Measurements from ENCODE around the gene RNF152. TPM values are rescaled to one million over a fixed set of nuclear protein-coding genes. Genes with fewer than 3 reads are reported as not detected.

Gene RNF152
- total and polyA plus RNA-seq, 2 of the 13 experiments (the other 11 are each of a cell fraction or from before 2014, with no cell fraction given) = 0.04 TPM; not detected in 1

GRCh38 chr18:61772293-61772848 lies 120.4 kb downstream of the RNF152 start:
- CTCF ChIA-PET (ENCODE audit: low intra/inter-chr PET ratio, low total read pairs) = no interaction called here
- DNase-seq (ENCODE audit: low spot score) = no peak
- POLR2A ChIA-PET = no interaction called here
- intact Hi-C loops (cut with micrococcal nuclease; ENCODE audit: unreplicated experiment) = no loop called here
- H3K27ac ChIP-seq (ENCODE audit: extremely low read length, insufficient read depth, low read length) = no peak overlapping the region
- no TSS peak for BruUV-seq (replicated peaks)
- no peak for FAIRE-seq
- no peak overlapping the region for H3K9ac ChIP-seq (ENCODE audit: insufficient read depth, low read depth, low read length)
- H3K36me3 ChIP-seq (replicated peaks in 1 of 2; ENCODE audit: control insufficient read depth in 1 of 2, insufficient read depth in 2 of 2, low read length in 2 of 2) = no peaks in the 10 kb centered on the region
- no peaks in the 10 kb centered on the region for H3K4me1 ChIP-seq (ENCODE audit: insufficient read depth, low read length)
- TF ChIP-seq ZNF441 (CRISPR knock-in tag; IDR thresholded peaks at IDR 0.05; ENCODE audit: borderline replicate concordance) = no peak
- TF ChIP-seq TAF15 (IDR thresholded peaks at IDR 0.05; ENCODE audit: low read depth, low read length, poor library complexity, severe bottlenecking) = no peak
- TF ChIP-seq ZNF432 (CRISPR knock-in tag; IDR thresholded peaks at IDR 0.05; ENCODE audit: borderline replicate concordance) = no peak
- TF ChIP-seq, protein P1, sequence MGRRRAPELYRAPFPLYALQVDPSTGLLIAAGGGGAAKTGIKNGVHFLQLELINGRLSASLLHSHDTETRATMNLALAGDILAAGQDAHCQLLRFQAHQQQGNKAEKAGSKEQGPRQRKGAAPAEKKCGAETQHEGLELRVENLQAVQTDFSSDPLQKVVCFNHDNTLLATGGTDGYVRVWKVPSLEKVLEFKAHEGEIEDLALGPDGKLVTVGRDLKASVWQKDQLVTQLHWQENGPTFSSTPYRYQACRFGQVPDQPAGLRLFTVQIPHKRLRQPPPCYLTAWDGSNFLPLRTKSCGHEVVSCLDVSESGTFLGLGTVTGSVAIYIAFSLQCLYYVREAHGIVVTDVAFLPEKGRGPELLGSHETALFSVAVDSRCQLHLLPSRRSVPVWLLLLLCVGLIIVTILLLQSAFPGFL (CRISPR knock-in tag; IDR thresholded peaks at IDR 0.05) = no peak
- no peak for TF ChIP-seq SP5 (CRISPR knock-in tag; IDR thresholded peaks at IDR 0.05; ENCODE audit: borderline replicate concordance, low read depth)
- TF ChIP-seq NR2F6 (IDR thresholded peaks at IDR 0.05) = no peak
- TF ChIP-seq NR2F6 (CRISPR knock-in tag; IDR thresholded peaks at IDR 0.05) = no peak
- TF ChIP-seq MIER3 (CRISPR knock-in tag; IDR thresholded peaks at IDR 0.05; ENCODE audit: borderline replicate concordance) = no peak
- TF ChIP-seq NFE2L2 (IDR thresholded peaks at IDR 0.05; ENCODE audit: low read length) = no peak
- no peak for TF ChIP-seq TRIM24 (CRISPR knock-in tag; IDR thresholded peaks at IDR 0.05)
- TF ChIP-seq HES4 (CRISPR knock-in tag; IDR thresholded peaks at IDR 0.05; ENCODE audit: borderline replicate concordance) = no peak
- TF ChIP-seq, protein P2, sequence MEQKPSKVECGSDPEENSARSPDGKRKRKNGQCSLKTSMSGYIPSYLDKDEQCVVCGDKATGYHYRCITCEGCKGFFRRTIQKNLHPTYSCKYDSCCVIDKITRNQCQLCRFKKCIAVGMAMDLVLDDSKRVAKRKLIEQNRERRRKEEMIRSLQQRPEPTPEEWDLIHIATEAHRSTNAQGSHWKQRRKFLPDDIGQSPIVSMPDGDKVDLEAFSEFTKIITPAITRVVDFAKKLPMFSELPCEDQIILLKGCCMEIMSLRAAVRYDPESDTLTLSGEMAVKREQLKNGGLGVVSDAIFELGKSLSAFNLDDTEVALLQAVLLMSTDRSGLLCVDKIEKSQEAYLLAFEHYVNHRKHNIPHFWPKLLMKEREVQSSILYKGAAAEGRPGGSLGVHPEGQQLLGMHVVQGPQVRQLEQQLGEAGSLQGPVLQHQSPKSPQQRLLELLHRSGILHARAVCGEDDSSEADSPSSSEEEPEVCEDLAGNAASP (CRISPR knock-in tag; IDR thresholded peaks at IDR 0.05; ENCODE audit: borderline replicate concordance) = no peak
- no peak for TF ChIP-seq RFX1 (IDR thresholded peaks at IDR 0.05)
- TF ChIP-seq, protein P3, sequence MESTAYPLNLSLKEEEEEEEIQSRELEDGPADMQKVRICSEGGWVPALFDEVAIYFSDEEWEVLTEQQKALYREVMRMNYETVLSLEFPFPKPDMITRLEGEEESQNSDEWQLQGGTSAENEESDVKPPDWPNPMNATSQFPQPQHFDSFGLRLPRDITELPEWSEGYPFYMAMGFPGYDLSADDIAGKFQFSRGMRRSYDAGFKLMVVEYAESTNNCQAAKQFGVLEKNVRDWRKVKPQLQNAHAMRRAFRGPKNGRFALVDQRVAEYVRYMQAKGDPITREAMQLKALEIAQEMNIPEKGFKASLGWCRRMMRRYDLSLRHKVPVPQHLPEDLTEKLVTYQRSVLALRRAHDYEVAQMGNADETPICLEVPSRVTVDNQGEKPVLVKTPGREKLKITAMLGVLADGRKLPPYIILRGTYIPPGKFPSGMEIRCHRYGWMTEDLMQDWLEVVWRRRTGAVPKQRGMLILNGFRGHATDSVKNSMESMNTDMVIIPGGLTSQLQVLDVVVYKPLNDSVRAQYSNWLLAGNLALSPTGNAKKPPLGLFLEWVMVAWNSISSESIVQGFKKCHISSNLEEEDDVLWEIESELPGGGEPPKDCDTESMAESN (CRISPR knock-in tag; conservative IDR thresholded peaks at IDR 0.05) = no peak
- no peak for TF ChIP-seq ZNF737 (CRISPR knock-in tag; IDR thresholded peaks at IDR 0.05; ENCODE audit: borderline replicate concordance)
- no peak for TF ChIP-seq NBN (conservative IDR thresholded peaks at IDR 0.05)
- TF ChIP-seq KDM6A (CRISPR knock-in tag; IDR thresholded peaks at IDR 0.05; ENCODE audit: low read depth) = no peak
- TF ChIP-seq JUND (CRISPR knock-in tag; IDR thresholded peaks at IDR 0.05) = no peak
- no peak for TF ChIP-seq NCOA5 (CRISPR knock-in tag; IDR thresholded peaks at IDR 0.05)
- no peak for TF ChIP-seq ZNF879 (CRISPR knock-in tag; IDR thresholded peaks at IDR 0.05)
- no peak for TF ChIP-seq SNAI1 (CRISPR knock-in tag; IDR thresholded peaks at IDR 0.05; ENCODE audit: borderline replicate concordance)
- no peak overlapping the region for H3K4me2 ChIP-seq (ENCODE audit: low read depth, low read length)
- in situ Hi-C loops (cut with HindIII; ENCODE audit: extremely low pct_ligation_motif_present, low pct_unique_long_range_greater_than_20kb) = no loop called here
- no peaks in the 10 kb centered on the region for H4K20me1 ChIP-seq (ENCODE audit: insufficient read depth, low read length)
- ATAC-seq = no peak
- H2AFZ ChIP-seq (ENCODE audit: low read length) = no peak overlapping the region
- no peaks in the 10 kb centered on the region for H3K79me2 ChIP-seq (ENCODE audit: insufficient read depth, low read length)
- no peaks in the 10 kb centered on the region for H3K9me3 ChIP-seq (ENCODE audit: low read length)
- no peak overlapping the region for H3K4me3 ChIP-seq (replicated peaks in 1 of 3; ENCODE audit: insufficient read depth in 1 of 3, low read depth in 2 of 3, low read length in 3 of 3)
- no peaks in the 10 kb centered on the region; a peak in 1 of 5 replicates for H3K27me3 ChIP-seq (ENCODE audit: control insufficient read depth in 1 of 2, insufficient read depth in 2 of 2, low read length in 2 of 2)
- 33% methylated on average over 2 of the region's 2 CpGs for WGBS (ENCODE audit: low lambda C conversion rate)
